K562 (cell line): ENCODE measurements around the gene IL17REL. TPM values are rescaled to one million over a fixed set of nuclear protein-coding genes. Genes with fewer than 3 reads are reported as not detected.
A peak's percentile ranks its signal among the peaks of the same experiment; 100 is the strongest.

ENCODE experiments used
- ATAC-seq: fragments of 200-7000 bp; cut with Tn5 transposase; 3 replicates; pipeline ENCODE4 v1.9.1; 2020; ENCODE audit warnings: moderate library complexity
- BruUV-seq: library from RNA; stranded (reverse); fragments of 400-500 nt; replicated peaks from 2 replicates; lab custom pipeline; 2021; lab: Mats Ljungman, UMichigan
- CTCF ChIA-PET: fragments of 300-600 bp; formaldehyde crosslinking; extraction: SDS; loops from one replicate; lab custom pipeline; 2021; ENCODE audit warnings: low intra/inter-chr PET ratio; lab: Yijun Ruan, JAX
- POLR2A ChIA-PET: fragments of 300-600, 350-650 bp; sonication (Branson Sonifier 250); formaldehyde crosslinking; extraction: SDS; loops from one replicate; lab custom pipeline; 2021; ENCODE audit warnings: antibody characterized with exemption, inconsistent platforms; lab: Yijun Ruan, JAX
- DNase-seq, 4 experiments: peaks; one replicate each; pipeline versions ENCODE4 v3.0.0 to v3.0.0-alpha.2; 2011 to 2018; ENCODE audit warnings: low spot score in 3 of 4, mixed read lengths in 3 of 4; ENCODE audit errors: extremely low read depth in 1 of 4
- FAIRE-seq: peaks from 2 replicates; lab custom pipeline; 2011; peaks lifted over from hg19 to GRCh38; lab: Jason Lieb, UNC
- H2AFZ ChIP-seq: 2 replicates; pipeline ENCODE4 v1.6.0; 2011; ENCODE audit warnings: low read depth, low read length, control low read depth, inconsistent platforms
- H3K27ac ChIP-seq: fragments of 200-600 bp; 3 replicates; pipeline ENCODE4 v1.8.0; 2011; ENCODE audit warnings: low read depth, mild to moderate bottlenecking, control low read depth, inconsistent platforms, low read length, moderate library complexity, mixed read lengths; ENCODE audit errors: extremely low read depth
- H3K27me3 ChIP-seq, 2 experiments: fragments of 300-600 bp in 1 of 2; 2 replicates in 1 of 2; 3 replicates in 1 of 2; pipeline versions ENCODE4 v1.6.0 to v1.8.0; 2011; ENCODE audit warnings: inconsistent platforms in 2 of 2, low read length in 2 of 2, mild to moderate bottlenecking in 1 of 2, mixed read lengths in 1 of 2, moderate library complexity in 1 of 2; ENCODE audit not compliant: control insufficient read depth in 2 of 2, insufficient read depth in 2 of 2
- H3K36me3 ChIP-seq: fragments of 300-600 bp; 3 replicates; pipeline ENCODE4 v1.8.0; 2011; ENCODE audit warnings: mild to moderate bottlenecking, low read length, inconsistent platforms; ENCODE audit not compliant: control insufficient read depth, insufficient read depth
- H3K4me1 ChIP-seq, 2 experiments: fragments of 200-600 bp in 1 of 2; replicated peaks in 1 of 2; 2 replicates in 1 of 2; 3 replicates in 1 of 2; pipeline versions ENCODE4 v1.5.1 to v1.8.0; 2011; ENCODE audit warnings: inconsistent platforms in 2 of 2, low read length in 2 of 2, mild to moderate bottlenecking in 1 of 2, mixed read lengths in 1 of 2, moderate library complexity in 1 of 2; ENCODE audit not compliant: control insufficient read depth in 2 of 2, insufficient read depth in 2 of 2
- H3K4me2 ChIP-seq: 2 replicates; pipeline ENCODE4 v1.6.1; 2011; ENCODE audit warnings: low read length, control low read depth, inconsistent platforms, mixed read lengths; ENCODE audit not compliant: insufficient read depth
- H3K4me3 ChIP-seq: fragments of 200-600 bp; sonication (generic), shearing (Covaris generic); 2 replicates; pipeline ENCODE4 v1.5.1; 2016; ENCODE audit warnings: control low read depth, inconsistent platforms
- H3K79me2 ChIP-seq: fragments of 200-600 bp; 3 replicates; pipeline ENCODE4 v1.8.0; 2011; ENCODE audit warnings: low read length, inconsistent platforms; ENCODE audit not compliant: control insufficient read depth, insufficient read depth
- H3K9ac ChIP-seq, 2 experiments: 2 replicates each; pipeline versions ENCODE4 v1.6.0 to v1.6.1; 2011; ENCODE audit warnings: low read depth in 2 of 2, low read length in 2 of 2, control low read depth in 1 of 2, inconsistent platforms in 1 of 2, mild to moderate bottlenecking in 1 of 2, mixed read lengths in 1 of 2; ENCODE audit not compliant: insufficient read depth in 1 of 2
- H3K9me1 ChIP-seq: one replicate; pipeline ENCODE4 v1.6.0; 2011; ENCODE audit warnings: inconsistent platforms, mild to moderate bottlenecking, low read length, moderate library complexity; ENCODE audit not compliant: control insufficient read depth, insufficient read depth
- H3K9me3 ChIP-seq: replicated peaks from 2 replicates; pipeline ENCODE4 v1.5.1; 2011; ENCODE audit warnings: low read depth, low read length, inconsistent platforms; ENCODE audit not compliant: control insufficient read depth, insufficient read depth
- H4K20me1 ChIP-seq: replicated peaks from 2 replicates; pipeline ENCODE4 v1.6.1; 2011; ENCODE audit warnings: low read length, inconsistent platforms, mixed read lengths; ENCODE audit not compliant: control insufficient read depth, insufficient read depth
- BHLHE40 ChIP-seq: IDR thresholded peaks from 2 replicates; pipeline ENCODE4 v1.6.1; 2011; ENCODE audit warnings: low read length, improper control_type of control experiment
- EGR1 ChIP-seq: fragments of 450-650 bp; conservative IDR thresholded peaks from 2 replicates; pipeline ENCODE4 v1.6.1; 2017; ENCODE audit warnings: mild to moderate bottlenecking
- HMG20A ChIP-seq: fragments of 450-650 bp; formaldehyde crosslinking; conservative IDR thresholded peaks from 2 replicates; pipeline ENCODE4 v1.4.0; 2020; ENCODE audit warnings: mild to moderate bottlenecking, mixed read lengths
- L3MBTL2 ChIP-seq: fragments of 450-650 bp; IDR thresholded peaks from 2 replicates; pipeline ENCODE4 v1.6.1; 2016; ENCODE audit warnings: mild to moderate bottlenecking, moderate library complexity
- SMARCB1 ChIP-seq: IDR thresholded peaks from 2 replicates; pipeline ENCODE4 v1.6.1; 2011; ENCODE audit warnings: improper control_type of control experiment, low read depth; ENCODE audit not compliant: insufficient read length
- ZNF57 ChIP-seq: fragments of 450-650 bp; formaldehyde crosslinking; IDR thresholded peaks from 2 replicates; pipeline ENCODE4 v1.4.0; 2020; ENCODE audit warnings: mild to moderate bottlenecking, moderate library complexity
- WGBS: fragments of 100-300 bp; shearing (Covaris generic); methylation state at CpG from one replicate; pipeline ENCODE4 v1.1.6; 2016; ENCODE audit warnings: low coverage, mixed read lengths; ENCODE audit not compliant: insufficient coverage; ENCODE audit errors: missing lambda C conversion rate; 5-methylcytosine and 5-hydroxymethylcytosine counted together
- in situ Hi-C: fragments of 300-500 bp; cut with MboI; formaldehyde crosslinking; loops from 4 replicates; pipeline ENCODE4 v1.15.0; 2018; ENCODE audit warnings: inconsistent platforms, mixed read lengths
- intact Hi-C: fragments of 100-400 bp; cut with micrococcal nuclease; formaldehyde crosslinking; loops from 2 replicates; pipeline ENCODE4 v1.14.2; 2022
- polyA plus RNA-seq, 8 experiments: library from polyadenylated mRNA; depleted of rRNA in 4 of 8; stranded (reverse) in 5 of 8; unstranded in 3 of 8; fragments of >200 nt; fragmentation: Nextera tagmentation in 2 of 8; fragmentation: Illumina TruSeq in 1 of 8; extraction: Ambion mirVana in 2 of 8; extraction: Trizol in 1 of 8; gene quantifications; 2 replicates each; pipeline versions ENCODE4 v1.2.1 to v1.2.3, GENCODE V29; 2011 to 2014; ENCODE audit warnings: inconsistent platforms in 1 of 8, missing spikeins in 1 of 8
- total RNA-seq, 7 experiments: library from RNA; depleted of rRNA in 6 of 7; stranded (reverse); fragments of >200 nt in 6 of 7; fragmentation: Illumina TruSeq in 2 of 7; extraction: Trizol in 2 of 7; gene quantifications; 2 replicates each; pipeline versions ENCODE4 v1.2.1 to v1.2.3, GENCODE V29; 2011 to 2021; ENCODE audit warnings: low replicate concordance in 1 of 7
- TF ChIP-seq, protein P1 (sequence below): fragments of 450-650 bp; IDR thresholded peaks from 2 replicates; pipeline ENCODE4 v1.6.1; 2016; ENCODE audit warnings: mild to moderate bottlenecking, moderate library complexity

Gene IL17REL
- total and polyA plus RNA-seq, 9 of the 15 experiments (the other 6 are each of a cell fraction or from before 2014, with no cell fraction given) = 0.05 to 0.42 (median 0.11) TPM; not detected in 4

DNA sequence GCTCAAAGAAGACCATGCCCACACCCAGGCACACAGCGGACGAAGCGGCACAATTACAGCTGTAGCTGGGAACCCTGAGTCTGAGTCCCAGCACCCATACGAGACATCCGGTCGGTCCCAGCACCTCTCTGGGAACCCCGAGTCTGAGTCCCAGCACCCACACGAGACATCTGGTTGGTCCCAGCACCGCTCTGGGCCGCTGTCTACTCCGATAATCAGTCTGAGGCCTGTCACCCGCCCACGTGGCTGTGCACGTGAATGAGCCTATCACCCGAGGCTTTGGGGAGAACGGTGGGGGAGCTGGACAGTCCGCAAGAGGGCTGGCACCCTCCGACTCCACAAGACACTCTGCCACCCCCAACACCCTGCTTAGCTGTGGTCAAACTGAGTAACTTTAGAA, 39.4 kb upstream of the IL17REL start:
- no peak overlapping the region; a peak in 1 of 4 replicates for H3K9ac ChIP-seq
- no peak for ATAC-seq
- no peaks in the 10 kb centered on the region for H3K36me3 ChIP-seq
- TF ChIP-seq SMARCB1 (no peak), L3MBTL2 (peak; percentile 60), HMG20A (CRISPR knock-in tag) (no peak), EGR1 (peak; percentile 27; the same call in 1 of the 2 replicates), BHLHE40 (peak; percentile 78), ZNF57 (no peak)
- TF ChIP-seq, protein P1, sequence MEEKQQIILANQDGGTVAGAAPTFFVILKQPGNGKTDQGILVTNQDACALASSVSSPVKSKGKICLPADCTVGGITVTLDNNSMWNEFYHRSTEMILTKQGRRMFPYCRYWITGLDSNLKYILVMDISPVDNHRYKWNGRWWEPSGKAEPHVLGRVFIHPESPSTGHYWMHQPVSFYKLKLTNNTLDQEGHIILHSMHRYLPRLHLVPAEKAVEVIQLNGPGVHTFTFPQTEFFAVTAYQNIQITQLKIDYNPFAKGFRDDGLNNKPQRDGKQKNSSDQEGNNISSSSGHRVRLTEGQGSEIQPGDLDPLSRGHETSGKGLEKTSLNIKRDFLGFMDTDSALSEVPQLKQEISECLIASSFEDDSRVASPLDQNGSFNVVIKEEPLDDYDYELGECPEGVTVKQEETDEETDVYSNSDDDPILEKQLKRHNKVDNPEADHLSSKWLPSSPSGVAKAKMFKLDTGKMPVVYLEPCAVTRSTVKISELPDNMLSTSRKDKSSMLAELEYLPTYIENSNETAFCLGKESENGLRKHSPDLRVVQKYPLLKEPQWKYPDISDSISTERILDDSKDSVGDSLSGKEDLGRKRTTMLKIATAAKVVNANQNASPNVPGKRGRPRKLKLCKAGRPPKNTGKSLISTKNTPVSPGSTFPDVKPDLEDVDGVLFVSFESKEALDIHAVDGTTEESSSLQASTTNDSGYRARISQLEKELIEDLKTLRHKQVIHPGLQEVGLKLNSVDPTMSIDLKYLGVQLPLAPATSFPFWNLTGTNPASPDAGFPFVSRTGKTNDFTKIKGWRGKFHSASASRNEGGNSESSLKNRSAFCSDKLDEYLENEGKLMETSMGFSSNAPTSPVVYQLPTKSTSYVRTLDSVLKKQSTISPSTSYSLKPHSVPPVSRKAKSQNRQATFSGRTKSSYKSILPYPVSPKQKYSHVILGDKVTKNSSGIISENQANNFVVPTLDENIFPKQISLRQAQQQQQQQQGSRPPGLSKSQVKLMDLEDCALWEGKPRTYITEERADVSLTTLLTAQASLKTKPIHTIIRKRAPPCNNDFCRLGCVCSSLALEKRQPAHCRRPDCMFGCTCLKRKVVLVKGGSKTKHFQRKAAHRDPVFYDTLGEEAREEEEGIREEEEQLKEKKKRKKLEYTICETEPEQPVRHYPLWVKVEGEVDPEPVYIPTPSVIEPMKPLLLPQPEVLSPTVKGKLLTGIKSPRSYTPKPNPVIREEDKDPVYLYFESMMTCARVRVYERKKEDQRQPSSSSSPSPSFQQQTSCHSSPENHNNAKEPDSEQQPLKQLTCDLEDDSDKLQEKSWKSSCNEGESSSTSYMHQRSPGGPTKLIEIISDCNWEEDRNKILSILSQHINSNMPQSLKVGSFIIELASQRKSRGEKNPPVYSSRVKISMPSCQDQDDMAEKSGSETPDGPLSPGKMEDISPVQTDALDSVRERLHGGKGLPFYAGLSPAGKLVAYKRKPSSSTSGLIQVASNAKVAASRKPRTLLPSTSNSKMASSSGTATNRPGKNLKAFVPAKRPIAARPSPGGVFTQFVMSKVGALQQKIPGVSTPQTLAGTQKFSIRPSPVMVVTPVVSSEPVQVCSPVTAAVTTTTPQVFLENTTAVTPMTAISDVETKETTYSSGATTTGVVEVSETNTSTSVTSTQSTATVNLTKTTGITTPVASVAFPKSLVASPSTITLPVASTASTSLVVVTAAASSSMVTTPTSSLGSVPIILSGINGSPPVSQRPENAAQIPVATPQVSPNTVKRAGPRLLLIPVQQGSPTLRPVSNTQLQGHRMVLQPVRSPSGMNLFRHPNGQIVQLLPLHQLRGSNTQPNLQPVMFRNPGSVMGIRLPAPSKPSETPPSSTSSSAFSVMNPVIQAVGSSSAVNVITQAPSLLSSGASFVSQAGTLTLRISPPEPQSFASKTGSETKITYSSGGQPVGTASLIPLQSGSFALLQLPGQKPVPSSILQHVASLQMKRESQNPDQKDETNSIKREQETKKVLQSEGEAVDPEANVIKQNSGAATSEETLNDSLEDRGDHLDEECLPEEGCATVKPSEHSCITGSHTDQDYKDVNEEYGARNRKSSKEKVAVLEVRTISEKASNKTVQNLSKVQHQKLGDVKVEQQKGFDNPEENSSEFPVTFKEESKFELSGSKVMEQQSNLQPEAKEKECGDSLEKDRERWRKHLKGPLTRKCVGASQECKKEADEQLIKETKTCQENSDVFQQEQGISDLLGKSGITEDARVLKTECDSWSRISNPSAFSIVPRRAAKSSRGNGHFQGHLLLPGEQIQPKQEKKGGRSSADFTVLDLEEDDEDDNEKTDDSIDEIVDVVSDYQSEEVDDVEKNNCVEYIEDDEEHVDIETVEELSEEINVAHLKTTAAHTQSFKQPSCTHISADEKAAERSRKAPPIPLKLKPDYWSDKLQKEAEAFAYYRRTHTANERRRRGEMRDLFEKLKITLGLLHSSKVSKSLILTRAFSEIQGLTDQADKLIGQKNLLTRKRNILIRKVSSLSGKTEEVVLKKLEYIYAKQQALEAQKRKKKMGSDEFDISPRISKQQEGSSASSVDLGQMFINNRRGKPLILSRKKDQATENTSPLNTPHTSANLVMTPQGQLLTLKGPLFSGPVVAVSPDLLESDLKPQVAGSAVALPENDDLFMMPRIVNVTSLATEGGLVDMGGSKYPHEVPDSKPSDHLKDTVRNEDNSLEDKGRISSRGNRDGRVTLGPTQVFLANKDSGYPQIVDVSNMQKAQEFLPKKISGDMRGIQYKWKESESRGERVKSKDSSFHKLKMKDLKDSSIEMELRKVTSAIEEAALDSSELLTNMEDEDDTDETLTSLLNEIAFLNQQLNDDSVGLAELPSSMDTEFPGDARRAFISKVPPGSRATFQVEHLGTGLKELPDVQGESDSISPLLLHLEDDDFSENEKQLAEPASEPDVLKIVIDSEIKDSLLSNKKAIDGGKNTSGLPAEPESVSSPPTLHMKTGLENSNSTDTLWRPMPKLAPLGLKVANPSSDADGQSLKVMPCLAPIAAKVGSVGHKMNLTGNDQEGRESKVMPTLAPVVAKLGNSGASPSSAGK = peak; percentile 50
- TF ChIP-seq, all 486 proteins: peak for 4
- Histone ChIP-seq H4K20me1 (no peaks in the 10 kb centered on the region), H2AFZ (no peak overlapping the region), H3K79me2 (no peaks in the 10 kb centered on the region), H3K4me1 (peaks cover 0 to 19% of the 10 kb centered on the region in 2 experiments; a peak in 2 of 5 replicates), H3K9me3 (no peaks in the 10 kb centered on the region), H3K27me3 (peaks cover 2 to 38% of the 10 kb centered on the region in 2 experiments; a peak in 3 of 5 replicates), H3K4me3 (no peak overlapping the region), H3K27ac (no peak overlapping the region), H3K9me1 (no peaks in the 10 kb centered on the region), H3K4me2 (no peak overlapping the region)
- intact Hi-C loops = no loop called here
- ChIA-PET CTCF (no interaction called here), POLR2A (interaction anchor here (1.1 kb wide), 1 partner anchor 7 kb away, joined by 3 read pairs; no protein-coding TSS in a partner anchor)
- no TSS peak for BruUV-seq
- DNase-seq (peak in 2 of 4 experiments; percentile 27 to 28), FAIRE-seq (no peak)
- 23% methylated on average over 18 of the region's 18 CpGs for WGBS
- in situ Hi-C loops = no loop called here
